Nasal cavity respiratory epithelium epithelial cell of viscerocranial mucosa (primary cell): Measurements from ENCODE around the gene ADAMTS5. TPM values are rescaled to one million over a fixed set of nuclear protein-coding genes. Genes with fewer than 3 reads are reported as not detected.

Experiments used
- total RNA-seq: library from RNA; depleted of rRNA; stranded (reverse); fragments of >200 nt; gene quantifications from 2 replicates; pipeline ENCODE4 v1.2.3, GENCODE V29; 2014

ADAMTS5 gene
- total RNA-seq = not detected in 2 replicates

DNA sequence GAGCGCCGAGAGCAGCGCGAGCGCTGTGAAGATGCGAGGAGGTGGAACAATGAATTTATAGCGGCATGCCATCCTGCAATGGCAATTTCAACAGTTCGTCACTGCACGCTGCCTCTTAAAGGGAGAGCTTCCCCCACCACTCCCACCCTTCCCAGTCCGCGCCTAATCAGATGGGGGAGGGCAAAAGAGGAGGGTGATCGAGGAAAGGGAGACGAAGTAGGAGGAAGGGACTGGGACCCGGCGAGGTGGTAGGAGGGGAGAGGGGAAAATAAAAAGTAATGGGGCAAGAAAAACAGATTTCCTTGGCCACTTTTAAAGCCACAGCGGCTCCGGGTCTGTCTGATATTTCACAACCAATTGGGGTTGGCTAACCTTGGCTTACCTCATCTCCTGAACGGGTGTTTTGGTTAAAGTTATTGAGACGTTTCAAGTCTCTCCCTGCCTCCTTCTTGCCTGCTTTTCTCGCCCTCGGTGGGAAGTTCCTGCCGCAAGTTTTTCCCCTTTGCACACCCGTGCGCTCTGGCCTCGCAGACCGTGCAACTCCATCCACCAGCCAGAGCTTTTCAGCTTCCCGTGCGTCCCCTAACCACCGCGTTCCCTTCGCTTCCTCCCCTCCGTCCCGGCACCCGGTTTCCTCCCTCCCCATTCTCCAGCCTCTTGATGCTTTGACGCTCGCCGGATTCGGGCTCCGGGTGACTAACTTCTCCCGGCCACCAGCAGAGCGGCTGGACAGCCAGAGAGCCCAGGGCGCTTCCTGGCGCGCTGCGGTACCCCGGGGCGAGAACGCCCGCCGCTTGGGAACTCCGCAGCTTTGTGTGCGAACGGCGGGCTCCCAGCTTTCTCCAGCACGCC, at the start of gene ADAMTS5:
ADAMTS5 (minus strand) TSS at position 27 of the 852 bp plus-strand sequence. CDS start 697 bp downstream, outside the sequence.

Other genes starting within 250 kb of the ADAMTS5 start
- 28.4 and 34.2 TPM in 2 replicates for gene ADAMTS1, start 121.7 kb downstream of the ADAMTS5 start, total RNA-seq